ENCODE data around the gene ABCA7.

DNA sequence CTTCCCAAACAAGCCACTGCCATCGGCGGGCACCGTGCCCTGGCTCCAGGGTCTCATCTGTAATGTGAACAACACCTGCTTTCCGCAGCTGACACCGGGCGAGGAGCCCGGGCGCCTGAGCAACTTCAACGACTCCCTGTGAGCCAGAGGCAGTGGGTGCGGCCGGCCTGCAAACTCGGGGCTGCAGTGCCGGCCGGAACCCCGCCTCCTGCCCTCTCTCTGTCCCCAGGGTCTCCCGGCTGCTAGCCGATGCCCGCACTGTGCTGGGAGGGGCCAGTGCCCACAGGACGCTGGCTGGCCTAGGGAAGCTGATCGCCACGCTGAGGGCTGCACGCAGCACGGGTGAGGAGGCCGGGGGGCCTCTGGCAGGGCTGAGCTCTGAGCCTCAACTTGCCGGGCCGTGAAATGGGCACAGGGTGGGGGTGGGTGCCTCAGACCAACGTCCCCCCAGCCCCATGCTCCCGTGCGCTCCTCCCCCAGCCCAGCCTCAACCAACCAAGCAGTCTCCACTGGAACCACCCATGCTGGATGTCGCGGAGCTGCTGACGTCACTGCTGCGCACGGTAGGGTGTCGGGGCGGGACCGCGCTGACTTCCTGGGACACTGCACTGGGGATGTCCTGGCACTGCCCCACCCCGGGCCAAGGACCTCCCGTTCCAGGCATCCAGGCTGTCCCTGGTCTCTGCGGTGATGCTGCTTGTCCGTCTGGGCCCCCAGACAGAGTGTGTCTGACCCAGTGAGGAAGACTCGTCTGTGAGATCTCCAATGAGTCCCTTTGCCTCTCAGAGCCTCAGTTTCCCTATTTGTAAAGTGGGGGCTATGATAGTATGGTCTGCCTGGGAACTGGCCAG lies 2.2 kb downstream of the ABCA7 start:
- TF ChIP-seq, protein P1, sequence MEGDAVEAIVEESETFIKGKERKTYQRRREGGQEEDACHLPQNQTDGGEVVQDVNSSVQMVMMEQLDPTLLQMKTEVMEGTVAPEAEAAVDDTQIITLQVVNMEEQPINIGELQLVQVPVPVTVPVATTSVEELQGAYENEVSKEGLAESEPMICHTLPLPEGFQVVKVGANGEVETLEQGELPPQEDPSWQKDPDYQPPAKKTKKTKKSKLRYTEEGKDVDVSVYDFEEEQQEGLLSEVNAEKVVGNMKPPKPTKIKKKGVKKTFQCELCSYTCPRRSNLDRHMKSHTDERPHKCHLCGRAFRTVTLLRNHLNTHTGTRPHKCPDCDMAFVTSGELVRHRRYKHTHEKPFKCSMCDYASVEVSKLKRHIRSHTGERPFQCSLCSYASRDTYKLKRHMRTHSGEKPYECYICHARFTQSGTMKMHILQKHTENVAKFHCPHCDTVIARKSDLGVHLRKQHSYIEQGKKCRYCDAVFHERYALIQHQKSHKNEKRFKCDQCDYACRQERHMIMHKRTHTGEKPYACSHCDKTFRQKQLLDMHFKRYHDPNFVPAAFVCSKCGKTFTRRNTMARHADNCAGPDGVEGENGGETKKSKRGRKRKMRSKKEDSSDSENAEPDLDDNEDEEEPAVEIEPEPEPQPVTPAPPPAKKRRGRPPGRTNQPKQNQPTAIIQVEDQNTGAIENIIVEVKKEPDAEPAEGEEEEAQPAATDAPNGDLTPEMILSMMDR (IDR thresholded peaks at IDR 0.05) = no peak
- no peak for TF ChIP-seq POLR2A (IDR thresholded peaks at IDR 0.05)

Measured in adrenal gland (tissue), 5 donors.